Hepatocyte (in vitro differentiated cells): Measurements from ENCODE around the gene CSMD2. TPM values are rescaled to one million over a fixed set of nuclear protein-coding genes. Genes with fewer than 3 reads are reported as not detected.
"Not testable (repeated sequence)": the region's sequence is repeated elsewhere in the genome, so short reads cannot be mapped to it uniquely, and the experiment has no call there.

ENCODE experiments used
- DNase-seq: peaks from one replicate; pipeline ENCODE4 v3.0.0-alpha.2; 2016; ENCODE audit warnings: low spot score
- H2AFZ ChIP-seq: fragments of 200-600 bp; sonication (generic); 2 replicates; pipeline ENCODE4 v1.6.0; 2016; ENCODE audit warnings: antibody characterized with exemption, mild to moderate bottlenecking
- H3K27ac ChIP-seq: fragments of 200-600 bp; sonication (generic); 2 replicates; pipeline ENCODE4 v1.5.1; 2016; ENCODE audit warnings: mild to moderate bottlenecking
- H3K27me3 ChIP-seq: fragments of 200-600 bp; sonication (generic); 2 replicates; pipeline ENCODE4 v1.6.1; 2016
- H3K36me3 ChIP-seq: fragments of 200-600 bp; sonication (generic); replicated peaks from 2 replicates; pipeline ENCODE4 v1.5.1; 2016; ENCODE audit warnings: low read depth; ENCODE audit not compliant: insufficient read depth
- H3K4me1 ChIP-seq: fragments of 200-600 bp; sonication (generic); 2 replicates; pipeline ENCODE4 v1.5.1; 2016; ENCODE audit warnings: mild to moderate bottlenecking, moderate library complexity; ENCODE audit not compliant: insufficient read depth
- H3K4me2 ChIP-seq: fragments of 200-600 bp; sonication (generic); 2 replicates; pipeline ENCODE4 v1.6.0; 2016
- H3K4me3 ChIP-seq: fragments of 200-600 bp; sonication (generic); 2 replicates; pipeline ENCODE4 v1.5.1; 2016; ENCODE audit warnings: mild to moderate bottlenecking
- H3K79me2 ChIP-seq: fragments of 200-600 bp; sonication (generic); 2 replicates; pipeline ENCODE4 v1.6.0; 2017; ENCODE audit warnings: mild to moderate bottlenecking
- H3K9me2 ChIP-seq: fragments of 200-600 bp; sonication (generic); replicated peaks from 2 replicates; pipeline ENCODE4 v1.6.0; 2017; ENCODE audit warnings: mild to moderate bottlenecking; ENCODE audit not compliant: insufficient read depth
- H3K9me3 ChIP-seq: fragments of 200-600 bp; sonication (generic); 2 replicates; pipeline ENCODE4 v1.5.1; 2016; ENCODE audit warnings: low read depth, mild to moderate bottlenecking
- H4K20me1 ChIP-seq: fragments of 200-600 bp; sonication (generic); 2 replicates; pipeline ENCODE4 v1.6.0; 2016; ENCODE audit warnings: mild to moderate bottlenecking; ENCODE audit not compliant: insufficient read depth, poor library complexity, severe bottlenecking
- CTCF ChIP-seq: fragments of 200-600 bp; sonication (generic); IDR thresholded peaks from 2 replicates; pipeline ENCODE4 v1.5.1; 2016; ENCODE audit warnings: antibody characterized with exemption, mild to moderate bottlenecking; ENCODE audit not compliant: poor library complexity
- EZH2 ChIP-seq: fragments of 200-600 bp; sonication (generic); IDR thresholded peaks from 2 replicates; pipeline ENCODE4 v1.6.1; 2016; ENCODE audit warnings: antibody characterized with exemption, mild to moderate bottlenecking, borderline replicate concordance
- EZH2phosphoT487 ChIP-seq: fragments of 200-600 bp; sonication (generic); IDR thresholded peaks from one replicate; pipeline ENCODE4 v1.6.1; 2018; ENCODE audit warnings: antibody characterized with exemption, mild to moderate bottlenecking, low read depth, moderate library complexity; ENCODE audit not compliant: unreplicated experiment, severe bottlenecking
- WGBS: methylation state at CpG from one replicate; pipeline ENCODE4 v1.1.6; 2016; ENCODE audit warnings: low lambda C conversion rate; ENCODE audit errors: missing lambda C conversion rate; 5-methylcytosine and 5-hydroxymethylcytosine counted together
- polyA plus RNA-seq: library from polyadenylated mRNA; unstranded; fragments of >200 nt; fragmentation: Nextera tagmentation; extraction: Ambion mirVana; gene quantifications from 2 replicates; pipeline ENCODE4 v1.2.1, GENCODE V29; 2016
- total RNA-seq: library from RNA; depleted of rRNA; stranded (reverse); fragments of >200 nt; gene quantifications from 2 replicates; pipeline ENCODE4 v1.2.3, GENCODE V29; 2014

Gene CSMD2
- total and polyA plus RNA-seq, 2 experiments from 2014 or later = 0.10 to 0.37 TPM

GRCh38 chr1:34087986-34088385 is 77.0 kb downstream of the CSMD2 start:
- H3K9me2 ChIP-seq = no peaks in the 10 kb centered on the region
- no peak overlapping the region for H3K4me3 ChIP-seq
- no peaks in the 10 kb centered on the region for H3K27me3 ChIP-seq
- TF ChIP-seq EZH2 (no peak), EZH2phosphoT487 (no peak), CTCF (no peak)
- H2AFZ ChIP-seq = no peak overlapping the region
- DNase-seq = no peak
- H3K36me3 ChIP-seq = no peaks in the 10 kb centered on the region
- WGBS = 38% methylated on average over 5 of the region's 5 CpGs
- no peaks in the 10 kb centered on the region for H3K4me1 ChIP-seq
- no peak overlapping the region for H3K27ac ChIP-seq
- no peaks in the 10 kb centered on the region for H4K20me1 ChIP-seq
- H3K79me2 ChIP-seq = no peaks in the 10 kb centered on the region
- H3K9me3 ChIP-seq = no peaks in the 10 kb centered on the region
- no peak overlapping the region for H3K4me2 ChIP-seq

- no peak for TF ChIP-seq EZH2phosphoT487
- TF ChIP-seq CTCF = no peak
- no peak for TF ChIP-seq EZH2
- Histone ChIP-seq H3K4me1 (no peaks in the 10 kb centered on the region), H3K9me3 (no peaks in the 10 kb centered on the region), H2AFZ (no peak overlapping the region), H3K36me3 (no peaks in the 10 kb centered on the region), H3K4me3 (no peak overlapping the region), H4K20me1 (no peaks in the 10 kb centered on the region), H3K27me3 (no peaks in the 10 kb centered on the region), H3K9me2 (no peaks in the 10 kb centered on the region), H3K27ac (no peak overlapping the region), H3K79me2 (no peaks in the 10 kb centered on the region), H3K4me2 (no peak overlapping the region)
- no peak for DNase-seq
- WGBS = 77% methylated on average over 1 of the region's 1 CpG
Measured at GRCh38 chr1:34086561-34086960, 78.5 kb downstream of the CSMD2 start.

DNA sequence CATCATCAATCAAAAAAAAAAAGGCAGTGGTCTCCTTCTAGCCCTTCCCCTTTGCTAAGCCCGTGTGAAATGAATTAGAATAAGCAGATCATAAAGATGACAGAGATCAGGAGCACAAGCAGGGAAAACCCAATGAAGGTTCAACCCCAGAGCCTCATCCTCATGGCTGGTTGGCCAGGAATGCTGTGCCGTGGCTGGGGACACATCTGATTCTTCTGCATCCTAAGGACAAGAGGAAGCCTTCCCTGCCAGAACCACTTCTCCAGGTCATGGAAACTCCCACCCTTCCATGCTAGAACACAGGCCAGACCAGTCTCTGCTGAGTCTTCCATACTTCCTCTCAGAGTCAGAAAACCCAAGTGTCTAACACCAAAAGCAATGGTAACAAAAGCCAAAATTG is 81.1 kb downstream of the CSMD2 start:
- H2AFZ ChIP-seq = no peak overlapping the region
- TF ChIP-seq EZH2phosphoT487 (no peak), EZH2 (no peak), CTCF (no peak)
- no peaks in the 10 kb centered on the region for H3K9me3 ChIP-seq
- no peak overlapping the region for H3K4me2 ChIP-seq
- H4K20me1 ChIP-seq = no peaks in the 10 kb centered on the region
- 68% methylated on average over 2 of the region's 2 CpGs for WGBS
- no peaks in the 10 kb centered on the region for H3K79me2 ChIP-seq
- no peak overlapping the region for H3K4me3 ChIP-seq
- H3K27me3 ChIP-seq = no peaks in the 10 kb centered on the region
- H3K9me2 ChIP-seq = no peaks in the 10 kb centered on the region
- no peak for DNase-seq
- no peak overlapping the region for H3K27ac ChIP-seq
- H3K36me3 ChIP-seq = no peaks in the 10 kb centered on the region
- H3K4me1 ChIP-seq = no peaks in the 10 kb centered on the region

- not testable (repeated sequence) for H2AFZ ChIP-seq, H3K79me2 ChIP-seq, H3K9me3 ChIP-seq, DNase-seq, H3K27me3 ChIP-seq, H3K4me2 ChIP-seq, H3K4me1 ChIP-seq, H4K20me1 ChIP-seq, H3K4me3 ChIP-seq, H3K9me2 ChIP-seq, H3K36me3 ChIP-seq, H3K27ac ChIP-seq
- WGBS = 100% methylated on average over 6 of the region's 43 CpGs
Measured at GRCh38 chr1:34082085-34082670, 82.9 kb downstream of the CSMD2 start.
